Naive thymus-derived CD4-positive, alpha-beta T cell (primary cell): Measurements from ENCODE around the gene PPA1. TPM values are rescaled to one million over a fixed set of nuclear protein-coding genes. Genes with fewer than 3 reads are reported as not detected.

Experiments
- ATAC-seq: fragments of 150-1000 bp; cut with Tn5 transposase; 2 replicates; pipeline ENCODE4 v1.10.0; 2021; ENCODE audit warnings: mild to moderate bottlenecking, moderate library complexity
- CTCF ChIA-PET: fragments of 350-600 bp; sonication (Branson Sonifier 250); formaldehyde crosslinking; loops from one replicate; lab custom pipeline; 2021; ENCODE audit warnings: antibody characterized with exemption; lab: Charles Lee
- POLR2A ChIA-PET: fragments of 350-600 bp; sonication (Branson Sonifier 250); formaldehyde crosslinking; loops from one replicate; lab custom pipeline; 2021; ENCODE audit warnings: antibody characterized with exemption, inconsistent platforms; lab: Charles Lee
- DNase-seq, 9 donors: peaks; one replicate each; pipeline versions ENCODE4 v3.0.0 to v3.0.0-alpha.2; 2020 to 2022; ENCODE audit warnings: mixed read lengths in 1 of 9
- H3K27ac ChIP-seq: one replicate; pipeline ENCODE4 v1.7.0; 2013; ENCODE audit warnings: mild to moderate bottlenecking, low read depth, low read length, moderate library complexity
- H3K27me3 ChIP-seq, 2 donors: one replicate each; pipeline ENCODE4 v1.7.0; 2013; ENCODE audit warnings: low read length in 2 of 2, mild to moderate bottlenecking in 2 of 2, moderate library complexity in 2 of 2; ENCODE audit not compliant: control insufficient read depth in 2 of 2, insufficient read depth in 2 of 2
- H3K36me3 ChIP-seq, 3 experiments: 1 replicate in 2 of 3; 2 replicates in 1 of 3; pipeline ENCODE4 v1.7.0; 2013; ENCODE audit warnings: low read length in 3 of 3, mild to moderate bottlenecking in 3 of 3, moderate library complexity in 1 of 3; ENCODE audit not compliant: insufficient read depth in 3 of 3, control insufficient read depth in 2 of 3
- H3K4me1 ChIP-seq, 2 donors: one replicate each; pipeline ENCODE4 v1.7.0; 2013; ENCODE audit warnings: low read length in 2 of 2, mild to moderate bottlenecking in 2 of 2, moderate library complexity in 1 of 2; ENCODE audit not compliant: control insufficient read depth in 2 of 2, insufficient read depth in 2 of 2
- H3K4me3 ChIP-seq: 2 replicates; pipeline ENCODE4 v1.7.0; 2013; ENCODE audit warnings: mild to moderate bottlenecking, low read length
- H3K9me3 ChIP-seq, 3 experiments: 1 replicate in 2 of 3; 2 replicates in 1 of 3; pipeline ENCODE4 v1.7.0; 2013; ENCODE audit warnings: low read length in 3 of 3; ENCODE audit not compliant: control insufficient read depth in 2 of 3
- H3K27ac Mint-ChIP-seq, 9 donors: one replicate each; pipeline ENCODE4 v1.8.0; 2020 to 2022; ENCODE audit warnings: mixed read lengths in 9 of 9, mild to moderate bottlenecking in 8 of 9, moderate library complexity in 5 of 9, inconsistent platforms in 2 of 9
- H3K27me3 Mint-ChIP-seq, 5 donors: one replicate each; pipeline ENCODE4 v1.8.0; 2021 to 2022; ENCODE audit warnings: mixed read lengths in 5 of 5, mild to moderate bottlenecking in 1 of 5
- H3K36me3 Mint-ChIP-seq, 5 donors: one replicate each; pipeline ENCODE4 v1.8.0; 2020 to 2022; ENCODE audit warnings: mixed read lengths in 5 of 5, mild to moderate bottlenecking in 3 of 5, inconsistent platforms in 1 of 5
- H3K4me1 Mint-ChIP-seq, 7 donors: one replicate each; pipeline ENCODE4 v1.8.0; 2020 to 2022; ENCODE audit warnings: mixed read lengths in 7 of 7, mild to moderate bottlenecking in 3 of 7, inconsistent platforms in 1 of 7
- H3K4me3 Mint-ChIP-seq, 10 donors: one replicate each; pipeline ENCODE4 v1.8.0; 2020 to 2022; ENCODE audit warnings: mild to moderate bottlenecking in 10 of 10, mixed read lengths in 10 of 10, moderate library complexity in 6 of 10, inconsistent platforms in 2 of 10
- H3K9me3 Mint-ChIP-seq, 11 donors: one replicate each; pipeline ENCODE4 v1.8.0; 2020 to 2022; ENCODE audit warnings: mixed read lengths in 11 of 11, mild to moderate bottlenecking in 4 of 11, inconsistent platforms in 1 of 11, moderate library complexity in 1 of 11
- intact Hi-C, 2 donors: fragments of 100-400 bp; cut with micrococcal nuclease; formaldehyde crosslinking; loops; one replicate each; pipeline ENCODE4 v1.15.1; 2023
- polyA plus RNA-seq, 2 donors: library from polyadenylated mRNA; unstranded; fragments of 300-500 nt; fragmentation: Illumina TruSeq; gene quantifications; one replicate each; pipeline ENCODE4 v1.2.3, GENCODE V29; 2021
- total RNA-seq, 6 experiments: library from RNA in 5 of 6; stranded (reverse) in 5 of 6; gene quantifications; 1 replicate in 5 of 6; 2 replicates in 1 of 6; pipeline ENCODE4 v1.2.3 and lab custom pipeline; 2021 to 2026

Gene PPA1
- total and polyA plus RNA-seq, 7 experiments from 2014 or later = 51.9 to 179 (median 69.9) TPM

DNA sequence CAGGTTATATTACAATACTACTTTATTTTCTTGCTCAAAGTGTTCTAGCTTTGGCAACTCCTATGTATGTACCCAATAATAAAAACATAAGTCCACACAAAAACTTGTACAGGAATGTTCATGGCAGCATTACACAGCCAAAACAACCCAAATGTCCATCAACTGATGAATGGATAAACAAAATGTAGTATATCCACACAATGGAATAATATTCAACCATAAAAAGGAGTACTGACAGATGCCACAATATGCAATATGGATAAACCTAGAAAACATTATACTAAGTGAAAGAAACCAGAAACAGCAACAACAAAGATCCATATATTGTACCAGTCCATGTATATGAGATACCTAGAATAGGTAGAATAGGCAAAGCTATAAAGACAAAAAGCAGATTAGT lies 21.0 kb downstream of the PPA1 start:
- Mint-ChIP-seq H3K9me3 (no peaks in the 10 kb centered on the region), H3K4me1 (no peaks in the 10 kb centered on the region), H3K36me3 (peaks cover 0 to 19% (median 8%) of the 10 kb centered on the region in 5 donors), H3K27me3 (no peaks in the 10 kb centered on the region), H3K4me3 (no peak overlapping the region), H3K27ac (no peak overlapping the region)
- Histone ChIP-seq H3K4me3 (no peak overlapping the region), H3K9me3 (no peaks in the 10 kb centered on the region), H3K36me3 (peaks cover 4 to 53% (median 6%) of the 10 kb centered on the region in 3 experiments), H3K4me1 (no peaks in the 10 kb centered on the region), H3K27ac (no peak overlapping the region), H3K27me3 (no peaks in the 10 kb centered on the region)
- no peak for DNase-seq
- no peak for ATAC-seq
- ChIA-PET CTCF (interaction anchor here (0.7 kb wide), 1 partner anchor 14 kb away, joined by 5 read pairs; no protein-coding TSS in a partner anchor), POLR2A (no interaction called here)
- intact Hi-C loops = no loop called here

DNA sequence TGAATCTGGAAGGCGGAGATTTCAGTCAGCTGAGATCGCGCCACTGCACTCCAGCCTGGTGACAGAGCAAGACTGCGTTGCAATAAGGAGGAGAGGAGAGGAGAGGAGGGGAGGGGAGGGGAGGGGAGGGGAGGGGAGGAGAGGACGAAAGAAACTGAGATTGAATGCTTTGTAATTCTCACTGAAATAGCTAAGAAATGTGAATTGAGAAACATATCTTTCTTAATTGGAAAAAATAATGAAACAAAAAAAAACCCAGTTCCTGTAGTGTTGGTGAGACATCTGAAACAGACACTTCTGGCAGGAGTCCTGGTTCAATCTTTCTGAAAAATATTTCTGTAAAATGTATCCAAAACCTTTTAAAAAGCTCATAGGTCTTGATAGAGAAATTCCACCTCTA lies 26.5 kb downstream of the PPA1 start:
- DNase-seq (no peak), ATAC-seq (no peak)
- H3K4me3 ChIP-seq = no peak overlapping the region
- Mint-ChIP-seq H3K27ac (no peak overlapping the region), H3K27me3 (no peaks in the 10 kb centered on the region), H3K4me1 (no peaks in the 10 kb centered on the region), H3K4me3 (no peak overlapping the region), H3K9me3 (no peaks in the 10 kb centered on the region), H3K36me3 (peaks cover 0 to 28% (median 8%) of the 10 kb centered on the region in 5 donors)
- no peak overlapping the region for H3K27ac ChIP-seq
- CTCF ChIA-PET = interaction anchor here (0.9 to 1.0 kb wide), 2 partner anchors 15 to 1144 kb away, joined by 3 to 4 read pairs; no protein-coding TSS in a partner anchor
- intact Hi-C loops = no loop called here
- no peaks in the 10 kb centered on the region for H3K27me3 ChIP-seq
- peaks cover 4 to 43% (median 6%) of the 10 kb centered on the region in 3 experiments for H3K36me3 ChIP-seq
- POLR2A ChIA-PET = interaction anchor here (0.6 kb wide), 1 partner anchor 29 kb away, joined by 3 read pairs; no protein-coding TSS in a partner anchor
- no peaks in the 10 kb centered on the region for H3K4me1 ChIP-seq
- H3K9me3 ChIP-seq = no peaks in the 10 kb centered on the region

DNA sequence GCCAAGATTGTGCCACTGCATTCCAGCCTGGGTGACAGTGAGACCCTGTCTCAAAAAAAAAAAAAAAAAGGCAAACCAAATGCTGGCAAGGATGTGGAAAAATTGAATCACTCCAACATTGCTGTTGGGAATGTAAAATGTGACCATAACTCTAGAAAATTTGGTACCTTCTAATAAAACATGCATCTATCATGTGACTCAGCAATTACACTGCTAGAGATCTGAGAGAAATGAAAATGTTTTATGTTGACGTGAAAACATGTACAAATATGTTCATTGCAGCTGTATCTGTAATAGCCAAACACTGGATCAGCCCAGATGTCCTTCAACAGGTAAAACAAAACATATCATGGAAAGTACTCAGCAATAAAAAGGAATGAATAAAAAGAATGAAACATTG lies 32.1 kb downstream of the PPA1 start:
- no peak overlapping the region for H3K4me3 ChIP-seq
- intact Hi-C loops = loop anchor here (5.0 kb wide), 2 partner anchors 34 to 54 kb away; partner anchors contain the start of gene TYSND1 (in 1 of the 2)
- Mint-ChIP-seq H3K36me3 (peaks cover 0 to 41% (median 22%) of the 10 kb centered on the region in 5 donors), H3K27ac (no peak overlapping the region), H3K4me1 (peaks cover 0 to 27% (median 10%) of the 10 kb centered on the region in 7 donors), H3K4me3 (no peak overlapping the region), H3K9me3 (peaks cover 0 to 5% (median 0%) of the 10 kb centered on the region in 11 donors), H3K27me3 (no peaks in the 10 kb centered on the region)
- no peaks in the 10 kb centered on the region for H3K9me3 ChIP-seq
- ChIA-PET POLR2A (no interaction called here), CTCF (interaction anchor here (0.7 to 3.1 kb wide), 2 partner anchors 55 to 573 kb away, joined by 5 to 13 read pairs; partner anchors contain the start of gene TYSND1)
- DNase-seq (no peak), ATAC-seq (no peak)
- peaks cover 0 to 35% (median 0%) of the 10 kb centered on the region in 3 experiments for H3K36me3 ChIP-seq
- no peaks in the 10 kb centered on the region for H3K27me3 ChIP-seq
- H3K4me1 ChIP-seq = peaks cover 0 to 11% of the 10 kb centered on the region in 2 donors
- no peak overlapping the region for H3K27ac ChIP-seq

DNA sequence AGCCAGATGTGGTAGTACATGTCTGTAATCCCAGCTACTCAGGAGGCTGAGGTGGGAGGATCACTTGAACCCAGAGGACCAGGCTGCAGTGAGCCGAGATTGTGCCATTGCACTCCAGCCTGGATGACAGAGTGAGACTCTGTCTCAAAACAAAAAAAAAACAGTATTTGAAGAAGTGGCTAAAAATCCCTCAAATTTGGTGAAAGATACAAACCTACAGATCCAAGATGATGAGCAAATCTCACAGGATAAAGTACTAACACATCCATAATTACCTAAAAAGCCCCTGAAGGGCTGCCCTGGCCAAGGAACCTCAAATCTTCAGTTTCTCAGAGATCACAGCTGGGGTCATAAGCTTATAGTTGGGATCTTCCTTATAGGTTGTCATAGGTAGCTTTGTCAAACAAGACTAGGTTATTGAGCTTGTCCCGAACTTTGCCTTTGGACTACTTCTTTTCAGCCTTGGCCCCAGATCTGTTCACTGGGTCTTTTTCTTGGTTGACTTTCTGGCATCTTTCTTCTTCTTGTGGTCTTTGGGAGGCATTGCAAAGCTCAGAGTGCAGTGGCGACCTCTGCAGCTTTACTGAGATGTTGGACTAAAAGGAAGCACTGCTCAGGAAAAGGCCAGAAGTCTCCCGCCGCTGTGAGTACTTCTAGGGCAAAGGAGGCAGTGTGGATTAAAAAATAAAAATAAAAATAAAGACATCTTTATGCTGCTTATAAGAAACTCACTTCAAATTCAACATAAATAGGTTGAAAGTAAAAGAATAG lies 34.3 kb downstream of the PPA1 start:
- H3K4me1 Mint-ChIP-seq = peaks cover 0 to 27% (median 10%) of the 10 kb centered on the region in 7 donors
- no peak overlapping the region for H3K4me3 Mint-ChIP-seq
- H3K9me3 Mint-ChIP-seq = peaks cover 0 to 5% (median 0%) of the 10 kb centered on the region in 11 donors
- no peaks in the 10 kb centered on the region for H3K27me3 ChIP-seq
- peak overlapping the region in 3 of 9 donors; percentile 26 to 63 (median 46) for H3K27ac Mint-ChIP-seq
- H3K9me3 ChIP-seq = no peaks in the 10 kb centered on the region
- ATAC-seq = no peak
- DNase-seq = peak in 2 of 9 donors; percentile 13 to 14
- CTCF ChIA-PET = interaction anchor here (0.9 to 3.1 kb wide), 4 partner anchors 51 to 109 kb away, joined by 3 to 13 read pairs (median 8); partner anchors contain the start of gene TYSND1
- intact Hi-C loops = loop anchor here (1.0 to 5.0 kb wide), 4 partner anchors 37 to 114 kb away; partner anchors contain the start of gene TYSND1 (in 1 of the 2)
- H3K4me1 ChIP-seq = peaks cover 0 to 11% of the 10 kb centered on the region in 2 donors
- peaks cover 0 to 30% (median 17%) of the 10 kb centered on the region in 5 donors for H3K36me3 Mint-ChIP-seq
- POLR2A ChIA-PET = interaction anchor here (1.2 to 1.6 kb wide), 2 partner anchors 53 to 105 kb away, joined by 3 to 5 read pairs; partner anchors contain the start of gene TYSND1
- peaks cover 0 to 24% (median 0%) of the 10 kb centered on the region in 3 experiments for H3K36me3 ChIP-seq
- H3K4me3 ChIP-seq = no peak overlapping the region
- no peaks in the 10 kb centered on the region for H3K27me3 Mint-ChIP-seq
- H3K27ac ChIP-seq = no peak overlapping the region

DNA sequence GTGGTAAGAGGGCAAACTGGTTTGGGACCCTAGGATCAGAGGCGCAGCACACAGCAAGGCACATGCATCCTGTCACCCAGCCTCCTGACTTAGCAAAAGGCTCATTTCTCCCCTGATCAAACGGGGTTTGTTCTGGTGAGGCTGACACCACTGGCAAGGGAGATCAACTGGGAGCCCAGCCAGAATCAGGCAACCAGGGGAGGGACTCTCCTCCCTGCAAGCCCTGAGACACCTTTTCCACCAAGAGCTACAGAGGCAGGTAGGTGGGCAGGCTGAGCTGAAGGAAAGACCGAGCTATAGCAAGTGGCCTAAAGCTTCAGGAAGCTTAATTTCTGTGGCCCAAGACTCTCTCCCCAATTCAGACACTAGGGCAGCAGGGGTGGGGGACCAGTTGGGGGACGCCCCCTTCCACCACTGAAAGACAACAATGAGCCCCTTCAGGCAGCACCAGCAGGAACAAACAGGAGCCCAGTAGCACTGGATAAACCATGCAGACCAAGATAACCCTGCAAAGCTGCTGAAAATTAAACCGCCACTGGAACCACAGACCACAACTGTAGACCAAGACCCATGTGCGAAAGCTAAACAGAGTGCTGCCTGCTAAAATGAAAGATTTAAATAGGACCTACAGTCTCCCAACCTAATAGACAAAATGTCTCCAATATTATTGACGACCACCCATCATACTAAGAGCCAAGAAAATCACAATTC lies 35.8 kb downstream of the PPA1 start:
- Histone ChIP-seq H3K36me3 (peaks cover 0 to 14% (median 0%) of the 10 kb centered on the region in 3 experiments), H3K9me3 (no peaks in the 10 kb centered on the region), H3K27me3 (no peaks in the 10 kb centered on the region), H3K4me1 (peaks cover 0 to 11% of the 10 kb centered on the region in 2 donors), H3K27ac (no peak overlapping the region), H3K4me3 (no peak overlapping the region)
- Mint-ChIP-seq H3K9me3 (peaks cover 0 to 5% (median 0%) of the 10 kb centered on the region in 11 donors), H3K36me3 (peaks cover 0 to 26% (median 17%) of the 10 kb centered on the region in 5 donors), H3K4me1 (peaks cover 0 to 27% (median 10%) of the 10 kb centered on the region in 7 donors), H3K27ac (peak overlapping the region in 4 of 9 donors; percentile 18 to 36 (median 32)), H3K4me3 (no peak overlapping the region), H3K27me3 (no peaks in the 10 kb centered on the region)
- intact Hi-C loops = loop anchor here in 1 of 2 donors (5.0 kb wide), 1 partner anchor 35 kb away; no protein-coding TSS in a partner anchor
- DNase-seq (no peak), ATAC-seq (peak; percentile 42)
- ChIA-PET CTCF (no interaction called here), POLR2A (no interaction called here)

DNA sequence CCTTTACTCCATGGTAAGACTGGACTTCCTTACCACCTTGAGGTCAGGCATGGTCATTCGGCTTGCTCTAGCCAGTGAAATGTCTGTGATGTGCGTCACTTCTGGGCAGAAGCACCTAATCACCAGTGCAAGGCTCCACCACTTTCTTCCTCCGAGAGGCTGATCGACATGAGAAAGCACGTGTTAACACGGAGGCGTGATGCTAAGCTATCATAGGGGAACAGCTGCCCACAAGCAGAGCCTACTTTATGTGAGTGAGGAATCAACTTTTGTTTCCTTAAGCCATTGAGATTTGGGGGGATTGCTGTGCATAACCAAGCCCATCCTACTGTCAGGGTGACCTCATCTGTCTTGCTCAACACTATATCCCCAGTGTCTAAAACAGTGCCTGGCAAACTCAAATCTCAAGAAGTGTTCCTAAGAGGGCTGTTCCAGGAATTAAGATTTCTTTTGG lies 39.8 kb downstream of the PPA1 start:
- CTCF ChIA-PET = interaction anchor here (0.6 to 1.1 kb wide), 4 partner anchors 32 to 103 kb away, joined by 3 to 6 read pairs (median 3); partner anchors contain the start of gene TYSND1
- POLR2A ChIA-PET = interaction anchor here (0.6 kb wide), 1 partner anchor 1320 kb away, joined by 3 read pairs; no protein-coding TSS in a partner anchor
- Mint-ChIP-seq H3K27ac (no peak overlapping the region), H3K9me3 (peaks cover 0 to 3% (median 0%) of the 10 kb centered on the region in 11 donors), H3K27me3 (peaks cover 0 to 3% (median 0%) of the 10 kb centered on the region in 5 donors), H3K4me3 (no peak overlapping the region), H3K36me3 (peaks cover 0 to 10% (median 6%) of the 10 kb centered on the region in 5 donors), H3K4me1 (peaks cover 0 to 15% (median 10%) of the 10 kb centered on the region in 7 donors)
- ATAC-seq = no peak
- Histone ChIP-seq H3K4me3 (no peak overlapping the region), H3K9me3 (no peaks in the 10 kb centered on the region), H3K36me3 (no peaks in the 10 kb centered on the region), H3K27ac (no peak overlapping the region), H3K27me3 (no peaks in the 10 kb centered on the region), H3K4me1 (peaks cover 0 to 11% of the 10 kb centered on the region in 2 donors)
- no peak for DNase-seq
- intact Hi-C loops = no loop called here
